GM18867 (cell line): Measurements from ENCODE around the gene INSL6.
"Not testable (repeated sequence)": the region's sequence is repeated elsewhere in the genome, so short reads cannot be mapped to it uniquely, and the experiment has no call there.

ENCODE experiments used
- ATAC-seq: cut with Tn5 transposase; IDR thresholded peaks from one replicate; pipeline ENCODE4 v1.9.1; 2021; ENCODE audit warnings: mild to moderate bottlenecking, moderate library complexity; ENCODE audit not compliant: unreplicated experiment

The INSL6 gene, protein sequence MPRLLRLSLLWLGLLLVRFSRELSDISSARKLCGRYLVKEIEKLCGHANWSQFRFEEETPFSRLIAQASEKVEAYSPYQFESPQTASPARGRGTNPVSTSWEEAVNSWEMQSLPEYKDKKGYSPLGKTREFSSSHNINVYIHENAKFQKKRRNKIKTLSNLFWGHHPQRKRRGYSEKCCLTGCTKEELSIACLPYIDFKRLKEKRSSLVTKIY

DNA sequence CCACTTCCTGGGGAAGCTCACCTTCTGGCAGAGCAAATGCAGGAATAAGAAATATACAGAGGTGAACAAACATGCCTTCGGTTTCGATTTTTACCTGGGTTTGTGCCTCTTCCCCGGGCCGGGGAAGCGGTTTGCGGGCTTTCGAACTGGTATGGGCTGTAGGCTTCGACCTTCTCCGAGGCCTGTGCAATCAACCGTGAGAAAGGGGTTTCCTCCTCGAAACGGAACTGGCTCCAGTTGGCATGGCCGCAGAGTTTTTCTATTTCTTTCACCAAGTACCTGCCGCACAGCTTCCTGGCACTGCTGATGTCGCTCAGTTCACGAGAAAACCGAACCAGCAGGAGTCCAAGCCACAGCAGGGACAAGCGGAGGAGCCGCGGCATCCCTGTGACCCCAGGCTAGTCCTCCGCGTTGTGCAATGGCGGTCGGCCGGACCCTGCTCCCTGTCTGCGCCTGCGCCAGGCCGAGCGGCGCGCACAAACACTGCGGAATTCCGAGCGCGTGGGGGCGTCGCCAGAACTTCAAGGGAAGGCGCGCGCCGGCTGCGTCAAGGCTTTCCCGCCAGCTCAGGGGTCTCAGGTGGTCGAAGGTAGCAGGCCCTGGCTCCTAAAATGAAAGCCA, at the start of gene INSL6:
TSS of gene INSL6 (minus strand) at position 420 of the 621 bp plus-strand sequence. CDS start at position 383, 37 bp downstream.
- ATAC-seq, result no peak

DNA sequence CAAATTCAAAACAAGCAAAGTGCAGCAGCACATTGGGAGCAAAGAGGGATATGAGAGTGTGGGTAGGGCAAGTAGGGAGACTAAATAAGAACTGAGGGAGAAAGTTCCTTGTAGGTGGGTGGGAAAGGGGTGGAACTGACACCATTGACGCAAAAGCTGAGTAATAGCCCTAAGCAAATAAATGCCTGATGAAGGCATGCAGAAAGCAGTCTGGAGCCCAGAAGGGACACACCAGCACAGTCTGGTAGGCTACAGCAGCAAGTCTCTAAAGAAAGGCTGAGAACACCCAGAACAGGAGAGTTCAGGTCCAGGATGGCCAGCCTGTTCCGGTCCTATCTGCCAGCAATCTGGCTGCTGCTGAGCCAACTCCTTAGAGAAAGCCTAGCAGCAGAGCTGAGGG, 45.8 kb upstream of the INSL6 start, which contains the start of gene INSL4:
TSS of gene INSL4 (plus strand) at position 208 of the 400 bp plus-strand sequence. CDS start at position 313, 105 bp downstream.
- ATAC-seq, result no peak

DNA sequence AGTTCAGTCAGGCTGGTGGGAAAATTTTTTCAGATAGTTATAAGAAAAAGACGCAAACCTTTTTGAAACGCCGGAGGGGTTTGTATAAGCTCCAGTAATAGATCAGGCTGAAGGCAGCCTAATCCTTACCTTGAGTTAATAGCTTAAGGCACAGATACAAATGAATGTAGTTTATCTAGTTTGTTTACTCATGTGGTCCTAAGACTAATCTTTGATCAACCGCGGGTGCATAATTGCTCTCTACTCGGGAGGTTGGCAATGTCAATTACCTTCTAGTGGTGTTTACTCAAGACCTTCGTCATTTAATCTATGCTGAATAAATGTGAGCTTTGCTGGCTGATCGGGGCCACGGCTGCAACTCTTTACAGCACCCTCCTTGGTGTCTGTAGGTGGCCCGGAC, 45.1 kb upstream of the INSL6 start:
- no peak for ATAC-seq

DNA sequence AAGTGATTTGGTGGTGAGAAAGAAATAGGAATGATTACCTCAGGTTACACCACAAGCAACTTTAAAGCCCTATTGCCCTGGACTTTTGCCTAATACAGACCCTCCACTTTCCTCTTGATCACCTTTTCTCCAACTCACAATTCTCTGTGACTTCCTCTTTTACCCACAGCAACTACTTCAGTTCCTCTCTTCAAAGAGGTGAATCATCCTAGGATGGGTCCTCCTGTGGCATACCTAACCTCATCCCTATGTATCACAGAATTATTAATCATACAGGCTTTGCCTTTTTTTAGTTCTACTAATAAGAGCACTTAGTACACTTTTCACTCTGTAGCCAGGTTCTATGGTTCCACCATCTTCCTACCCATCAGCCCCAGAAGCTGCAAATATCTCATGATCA, 19.6 kb upstream of the INSL6 start:
- ATAC-seq, result no peak

DNA sequence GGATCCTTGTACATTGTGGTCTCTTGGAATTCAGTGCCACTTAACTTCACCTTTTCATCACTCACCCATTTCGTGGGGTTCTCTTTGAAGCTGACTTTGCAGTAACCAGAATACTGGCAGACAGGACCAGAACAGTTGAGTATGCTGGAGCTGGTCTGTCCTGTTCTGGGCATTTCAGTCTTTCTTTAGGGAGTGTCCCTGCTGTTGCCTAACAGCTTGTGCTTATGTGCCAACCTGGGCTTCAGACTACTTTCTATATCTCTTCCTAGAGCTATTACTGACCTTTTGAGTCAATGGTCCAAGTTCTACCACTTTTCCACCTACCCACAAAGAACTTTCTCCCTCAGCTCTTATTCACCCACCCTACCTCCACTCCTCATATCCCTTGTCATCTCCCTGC, 10.0 kb upstream of the INSL6 start:
- ATAC-seq, result no peak

DNA sequence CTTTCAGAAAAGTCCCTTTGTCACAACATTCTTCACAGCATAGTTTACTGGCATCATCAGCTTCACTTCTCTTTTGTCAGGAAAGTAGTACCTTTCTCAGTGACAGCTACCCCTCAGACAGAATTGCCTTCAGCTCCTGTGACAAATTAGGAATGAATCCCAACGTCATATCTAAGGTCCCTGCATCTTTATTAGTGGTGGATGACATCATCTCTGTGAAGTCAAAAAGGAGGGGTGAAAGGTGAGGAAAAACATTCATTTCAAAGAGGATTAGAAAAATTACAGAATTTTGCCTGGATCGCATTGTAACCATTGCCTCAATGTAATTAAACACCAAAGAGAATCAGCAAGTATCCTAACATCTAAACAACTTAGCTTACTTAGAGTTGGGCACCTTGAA, 7.9 kb upstream of the INSL6 start:
- no peak for ATAC-seq

DNA sequence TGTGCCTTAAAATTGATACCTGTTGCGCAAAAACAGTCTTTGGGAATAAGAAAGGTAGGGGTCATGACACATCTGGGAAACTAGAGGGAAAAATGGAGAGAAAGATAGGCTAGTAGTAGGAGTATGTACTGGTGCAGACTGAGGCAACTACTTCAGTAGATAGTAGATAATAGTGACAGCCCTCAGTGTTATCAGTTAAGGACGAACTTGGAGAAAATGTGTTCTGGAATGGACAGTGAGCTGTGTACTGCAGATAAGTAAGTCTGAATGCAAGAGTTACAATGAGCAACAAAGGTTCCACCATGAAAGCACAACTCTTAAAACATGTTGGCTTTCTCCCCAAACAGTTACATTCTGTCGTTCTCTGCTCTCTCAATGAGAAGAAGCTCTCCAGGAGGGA, 6.5 kb upstream of the INSL6 start:
- no peak for ATAC-seq

DNA sequence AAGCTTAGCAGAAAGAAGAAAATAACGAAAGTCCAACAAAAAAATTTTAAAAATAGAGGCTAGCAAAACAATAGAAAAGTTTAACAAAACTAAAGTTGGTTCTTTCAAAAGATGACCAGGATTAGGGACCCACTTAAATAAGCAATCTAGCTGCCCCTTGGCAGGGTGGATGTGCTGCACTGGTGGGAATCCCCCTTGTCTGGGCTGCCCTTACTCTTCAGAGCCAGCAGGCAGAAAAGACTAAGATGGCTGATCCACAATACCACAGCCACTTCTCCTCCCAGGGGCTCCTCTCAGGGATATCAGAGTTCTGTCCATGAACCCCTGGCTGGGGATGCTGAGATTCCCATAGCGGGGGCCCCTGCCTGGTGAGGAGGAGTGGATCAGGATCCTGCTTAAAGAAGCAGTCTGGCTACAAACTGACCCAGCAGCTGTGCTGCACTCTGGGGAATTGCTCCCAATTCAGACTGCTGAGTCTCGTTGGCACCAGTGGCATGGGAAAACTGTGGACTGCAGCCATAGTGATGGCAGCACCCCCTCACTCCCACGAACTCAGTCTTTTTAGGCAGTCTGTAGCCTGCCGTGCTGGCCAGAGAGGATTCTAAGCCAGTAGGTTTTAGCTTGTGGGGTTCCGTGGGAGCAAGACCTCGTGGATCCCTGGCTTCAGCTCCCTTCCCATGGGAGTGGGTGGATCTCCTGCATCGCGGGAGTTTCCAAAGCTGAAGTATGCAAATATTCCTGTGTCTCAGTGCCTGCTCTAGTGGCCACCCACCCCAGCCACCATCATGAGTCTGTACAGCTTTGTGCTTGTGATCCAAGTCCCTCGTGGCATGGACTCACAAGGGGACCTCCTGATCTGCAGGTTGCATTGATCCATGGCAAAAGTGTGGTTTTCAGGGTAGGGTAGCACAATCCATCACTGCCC, 2.9 kb upstream of the INSL6 start:
- ATAC-seq, result no peak

DNA sequence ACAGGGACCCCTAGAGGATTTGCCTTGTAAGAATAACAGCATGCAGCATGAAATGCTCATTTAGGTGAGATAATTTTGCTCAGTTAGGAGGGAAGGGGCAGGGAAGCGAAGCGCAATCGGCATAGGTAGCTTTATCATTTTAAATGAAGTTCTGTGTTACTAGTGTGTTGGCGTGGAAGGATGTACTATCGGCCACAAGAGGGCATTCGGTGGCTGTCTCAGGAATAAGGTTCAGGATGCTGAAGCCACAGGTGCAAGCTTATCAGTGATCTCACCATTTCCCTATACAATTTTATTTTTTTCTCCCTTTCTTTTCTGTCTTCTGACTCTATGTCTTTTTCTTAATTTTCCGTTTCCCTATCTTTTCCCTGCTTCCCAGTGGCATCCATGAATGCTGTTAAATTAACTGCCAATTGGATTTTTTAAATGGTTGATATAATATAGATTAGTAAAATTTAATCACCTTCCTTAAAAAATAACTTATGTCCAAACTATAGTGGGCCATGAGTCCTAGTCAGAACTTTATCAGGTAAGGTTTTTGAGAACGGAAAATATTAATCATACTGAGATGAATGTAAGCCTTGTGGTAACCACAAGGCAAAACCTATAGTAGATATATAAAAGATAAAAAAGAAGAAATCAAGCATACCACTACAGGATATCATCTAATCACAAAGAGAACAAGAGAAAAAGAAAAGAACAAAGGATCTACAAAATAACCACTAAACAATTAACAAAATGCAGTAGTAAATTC, 1.2 kb upstream of the INSL6 start:
- no peak for ATAC-seq

DNA sequence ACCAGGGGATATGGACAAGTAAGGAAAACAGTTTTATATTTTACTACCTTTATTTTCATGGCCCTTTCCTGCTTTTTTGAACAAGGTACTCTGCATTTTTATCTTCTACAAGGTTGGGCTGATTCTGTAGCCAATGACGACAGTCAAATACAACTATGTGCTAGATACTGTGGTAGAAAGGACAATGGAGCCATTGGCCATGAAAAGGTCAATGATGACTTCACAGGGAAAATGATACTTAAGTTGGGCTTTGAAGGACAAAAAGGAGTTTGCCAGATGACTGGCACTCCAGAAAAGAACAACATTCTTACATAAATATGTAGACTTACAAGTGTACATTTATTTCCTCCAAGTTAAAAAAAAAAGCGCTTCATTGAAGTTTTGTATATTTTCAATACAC, 663 bp downstream of the INSL6 start:
- no peak for ATAC-seq

DNA sequence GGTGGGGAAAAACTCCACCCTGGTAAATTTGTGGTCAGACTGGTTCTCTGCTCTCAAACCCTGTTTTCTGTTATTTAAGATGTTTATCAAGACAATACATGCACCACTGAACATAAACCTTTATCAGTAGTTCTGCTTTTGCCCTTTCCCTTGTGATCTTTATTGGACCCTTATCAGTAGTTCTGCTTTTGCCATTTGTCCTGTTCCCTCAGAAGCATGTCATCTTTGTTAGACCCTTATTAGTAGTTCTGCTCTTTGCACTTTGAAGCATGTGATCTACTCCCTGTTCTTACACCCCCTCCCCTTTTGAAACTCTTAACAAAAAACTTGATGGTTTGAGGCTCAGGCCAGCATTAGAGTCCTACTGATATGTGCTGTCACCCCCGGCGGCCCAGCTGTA, 4.8 kb downstream of the INSL6 start:
- ATAC-seq, result not testable (repeated sequence)

DNA sequence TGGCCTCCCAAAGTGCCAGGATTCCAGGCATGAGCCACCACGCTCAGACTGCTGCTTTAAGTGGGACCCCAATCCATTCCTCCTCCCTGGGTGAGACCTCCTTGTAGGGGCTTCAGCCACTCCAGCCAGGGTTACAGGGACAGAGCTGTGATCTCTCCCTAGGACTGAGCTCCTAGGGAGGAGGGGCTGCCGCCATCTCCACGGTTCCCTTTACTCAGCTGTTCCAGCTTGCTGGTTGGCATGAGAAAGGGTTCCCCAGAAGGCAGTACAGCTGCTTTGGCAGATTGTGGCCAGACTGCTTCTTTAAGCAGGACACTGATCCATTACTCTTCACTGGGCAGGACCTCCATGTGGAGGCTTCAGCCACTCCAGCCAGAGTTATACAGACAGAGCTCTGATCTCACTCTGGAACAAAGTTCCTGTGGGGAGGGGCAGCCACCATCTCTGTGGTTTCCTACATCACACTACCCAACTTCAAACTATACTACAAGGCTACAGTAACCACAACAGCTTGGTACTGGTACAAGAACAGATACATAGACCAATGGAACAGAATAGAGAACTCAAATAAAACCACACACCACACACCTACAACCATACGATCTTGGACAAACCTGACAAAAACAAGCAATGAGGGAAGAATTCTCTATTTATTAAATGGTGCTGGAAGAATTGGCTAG, 7.2 kb downstream of the INSL6 start:
- no peak for ATAC-seq

DNA sequence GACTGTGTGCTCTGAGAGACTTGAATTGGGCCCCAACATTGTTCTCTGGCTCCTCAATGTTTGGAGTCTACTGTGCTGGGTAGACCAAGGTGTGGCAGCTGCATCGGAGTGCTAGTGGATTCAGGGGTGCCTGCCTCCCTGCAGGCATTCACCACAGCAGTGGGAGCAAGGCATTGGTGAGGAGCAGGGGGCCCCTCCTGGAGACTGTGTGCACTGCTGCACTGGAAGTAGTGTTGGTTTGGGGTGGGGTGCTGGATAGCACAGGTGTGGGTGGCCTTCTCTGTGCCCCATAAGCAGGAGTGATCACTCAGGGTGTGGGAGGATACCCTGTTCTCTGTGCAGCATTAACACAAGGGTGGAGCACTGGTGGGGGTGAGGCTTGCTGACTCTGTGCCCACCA, 39.2 kb downstream of the INSL6 start:
- ATAC-seq, result no peak

DNA sequence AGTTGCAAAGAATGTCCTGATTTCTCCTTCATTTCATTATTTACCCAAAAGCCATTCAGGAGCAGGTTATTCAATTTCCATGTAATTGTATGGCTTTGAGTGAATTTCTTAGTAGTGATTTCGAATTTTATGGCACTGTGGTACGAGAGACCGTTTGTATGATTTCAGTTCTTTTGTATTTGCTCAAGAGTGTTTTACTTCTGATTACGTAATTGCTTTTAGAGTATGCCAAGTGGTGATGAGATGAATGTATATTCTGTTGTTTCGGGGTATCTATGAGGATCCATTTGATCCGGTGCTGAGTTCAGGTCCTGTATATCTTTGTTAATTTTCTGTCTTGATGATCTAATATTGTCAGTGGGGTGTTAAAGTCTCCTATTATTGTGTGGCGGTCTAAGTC, 41.2 kb downstream of the INSL6 start:
- ATAC-seq, result no peak

DNA sequence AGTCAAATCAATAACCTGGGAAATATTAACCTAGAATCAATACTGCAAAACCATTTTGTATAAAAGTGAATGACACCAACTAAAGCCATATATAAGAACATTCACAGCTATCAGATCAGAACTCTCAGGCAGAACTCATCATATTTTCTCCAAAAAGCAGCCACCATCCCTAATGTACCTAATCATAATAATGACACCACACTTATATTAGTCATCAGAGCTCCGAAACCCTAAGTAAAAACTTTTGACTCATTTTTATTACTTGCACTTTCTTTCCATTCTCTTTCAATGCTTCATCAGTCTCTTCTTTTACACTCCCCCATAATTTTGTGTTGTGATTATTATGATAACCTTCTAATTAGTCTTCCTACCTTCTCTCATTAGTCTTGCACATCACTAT, 45.3 kb downstream of the INSL6 start:
- no peak for ATAC-seq

DNA sequence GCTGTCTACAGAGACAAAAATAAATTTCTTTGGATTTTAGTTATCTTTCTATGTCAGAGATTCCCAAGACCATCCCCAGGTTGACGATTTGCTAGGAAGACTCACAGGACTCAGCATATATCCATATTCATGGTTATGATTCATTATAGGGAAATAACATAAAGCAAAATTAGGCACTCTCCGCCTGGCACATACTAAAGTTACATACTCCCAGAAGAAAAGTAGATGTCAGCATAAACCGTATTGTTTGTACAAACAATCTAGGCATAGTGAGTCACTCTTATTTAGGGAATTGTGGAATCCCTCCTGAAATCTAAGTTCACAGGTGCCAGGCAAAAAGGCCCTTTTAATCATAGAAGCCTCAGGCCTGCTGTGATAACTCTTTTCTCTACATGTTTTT, 62.9 kb downstream of the INSL6 start:
- no peak for ATAC-seq

DNA sequence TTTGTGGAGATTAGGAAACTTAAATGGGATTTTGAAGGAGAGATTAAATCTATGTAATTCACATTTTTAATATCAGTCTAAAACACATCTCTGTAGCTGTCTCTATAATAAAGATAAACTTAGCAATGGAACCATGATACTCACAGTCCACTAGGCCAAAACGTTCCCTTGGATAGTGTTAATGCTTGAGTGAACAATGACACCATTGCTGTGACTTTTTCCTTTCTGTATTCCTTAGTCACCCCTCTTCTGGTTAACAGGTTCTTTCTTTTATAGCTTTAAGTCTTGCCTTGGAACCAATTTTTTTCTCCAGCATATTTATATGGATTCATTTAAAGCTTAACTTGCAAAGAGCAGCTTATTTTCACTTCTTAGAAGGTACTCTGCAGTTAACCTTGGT, 63.3 kb downstream of the INSL6 start:
- ATAC-seq, result no peak

DNA sequence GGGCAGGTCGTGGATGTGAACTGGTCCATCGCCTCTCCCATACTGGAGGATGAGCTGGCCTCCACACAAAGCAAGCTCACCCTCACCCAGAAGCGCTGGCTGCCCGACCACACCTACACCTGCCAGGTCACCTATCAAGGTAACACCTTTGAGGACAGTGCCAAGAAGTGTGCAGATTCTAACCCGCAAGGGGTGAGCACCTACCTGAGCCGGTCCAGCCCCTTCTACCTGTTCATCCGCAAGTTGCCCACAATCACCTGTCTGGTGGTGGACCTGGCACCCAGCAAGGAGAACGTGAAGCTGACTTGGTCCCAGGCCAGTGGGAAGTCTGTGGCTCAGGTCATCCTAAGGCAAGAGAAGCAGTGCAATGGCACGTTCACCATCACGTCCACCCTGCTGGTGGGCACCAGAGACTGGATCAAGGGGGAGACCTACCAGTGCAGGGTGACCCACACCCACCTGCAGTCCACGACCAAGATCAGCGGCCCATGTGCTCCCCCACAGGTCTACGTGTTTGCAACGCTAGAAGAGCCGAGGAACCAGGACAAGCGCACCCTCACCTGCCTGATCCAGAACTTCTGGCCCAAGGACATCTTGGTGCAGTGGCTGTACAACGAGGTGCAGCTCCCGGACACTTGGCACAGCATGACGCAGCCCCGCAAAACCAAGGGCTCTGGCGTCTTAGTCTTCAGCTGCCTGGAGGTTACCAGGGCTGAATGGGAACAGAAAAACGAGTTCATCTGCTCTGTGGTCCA, 71.3 kb downstream of the INSL6 start:
- ATAC-seq, result no peak
